HepG2 (cell line): ENCODE measurements around the gene LMAN1L. TPM values are rescaled to one million over a fixed set of nuclear protein-coding genes. Genes with fewer than 3 reads are reported as not detected.

Experiments
- ARHGAP35 ChIP-seq: sonication (generic); formaldehyde crosslinking; IDR thresholded peaks from 2 replicates; pipeline ENCODE4 v1.9.0; 2022; ENCODE audit warnings: mild to moderate bottlenecking, inconsistent platforms, moderate library complexity, missing genetic modification reagents, borderline replicate concordance
- BRD4 ChIP-seq: sonication (generic); formaldehyde crosslinking; IDR thresholded peaks from 2 replicates; pipeline ENCODE4 v1.4.0; 2020; ENCODE audit warnings: missing genetic modification reagents
- FLYWCH1 ChIP-seq: sonication (generic); formaldehyde crosslinking; IDR thresholded peaks from 2 replicates; pipeline ENCODE4 v1.8.1; 2023; ENCODE audit warnings: mild to moderate bottlenecking, missing genetic modification reagents
- FOXA3 ChIP-seq: IDR thresholded peaks from 2 replicates; pipeline ENCODE4 v1.6.1; 2016; ENCODE audit warnings: missing genetic modification reagents, missing compliant biosample characterization
- KAT7 ChIP-seq: IDR thresholded peaks from 2 replicates; pipeline ENCODE4 v1.6.1; 2018; ENCODE audit warnings: borderline replicate concordance, missing compliant biosample characterization
- KDM6A ChIP-seq: IDR thresholded peaks from 2 replicates; pipeline ENCODE4 v1.6.1; 2016; ENCODE audit warnings: low read depth
- MTF2 ChIP-seq: sonication (generic); formaldehyde crosslinking; IDR thresholded peaks from 2 replicates; pipeline ENCODE4 v1.5.0; 2020; ENCODE audit warnings: missing genetic modification reagents, borderline replicate concordance
- PAX8 ChIP-seq: sonication (generic); formaldehyde crosslinking; IDR thresholded peaks from 2 replicates; pipeline ENCODE4 v1.8.0; 2022; ENCODE audit warnings: mild to moderate bottlenecking, missing genetic modification reagents, borderline replicate concordance
- PHF21A ChIP-seq: sonication (generic); formaldehyde crosslinking; IDR thresholded peaks from 2 replicates; pipeline ENCODE4 v1.5.0; 2020; ENCODE audit warnings: mild to moderate bottlenecking, missing genetic modification reagents
- ZNF543 ChIP-seq: sonication (generic); formaldehyde crosslinking; IDR thresholded peaks from 2 replicates; pipeline ENCODE4 v1.4.0; 2020; ENCODE audit warnings: mild to moderate bottlenecking, missing genetic modification reagents
- polyA plus RNA-seq, 8 experiments: library from polyadenylated mRNA; depleted of rRNA in 3 of 8; stranded (reverse) in 7 of 8; unstranded in 1 of 8; fragments of >200 nt; fragmentation: Illumina TruSeq in 4 of 8; extraction: Trizol in 4 of 8; gene quantifications; 2 replicates each; pipeline versions ENCODE4 v1.2.1 to v1.2.3, GENCODE V29; 2011 to 2016; ENCODE audit warnings: low read depth in 4 of 8, missing spikeins in 1 of 8, mixed read lengths in 1 of 8; ENCODE audit not compliant: insufficient read depth in 1 of 8
- total RNA-seq, 5 experiments: library from RNA; depleted of rRNA; stranded (reverse); fragments of >200 nt; fragmentation: Illumina TruSeq; extraction: Trizol; gene quantifications; 2 replicates each; pipeline ENCODE4 v1.2.3, GENCODE V29; 2016; ENCODE audit warnings: low read depth in 1 of 5
- TF ChIP-seq, protein P1 (sequence below): sonication (generic); formaldehyde crosslinking; IDR thresholded peaks from 2 replicates; pipeline ENCODE4 v1.9.0; 2021; ENCODE audit warnings: missing genetic modification reagents, borderline replicate concordance
- TF ChIP-seq, protein P2 (sequence below): sonication (generic); formaldehyde crosslinking; IDR thresholded peaks from 2 replicates; pipeline ENCODE4 v1.8.1; 2022; ENCODE audit warnings: mild to moderate bottlenecking, missing genetic modification reagents
- TF ChIP-seq, protein P3 (sequence below): sonication (generic); formaldehyde crosslinking; IDR thresholded peaks from 2 replicates; pipeline ENCODE4 v1.5.0; 2020; ENCODE audit warnings: mild to moderate bottlenecking, low read depth, missing genetic modification reagents, borderline replicate concordance
- TF ChIP-seq, protein P4 (sequence below): sonication (generic); formaldehyde crosslinking; IDR thresholded peaks from one replicate; pipeline ENCODE4 v1.5.1; 2020; ENCODE audit warnings: mild to moderate bottlenecking, missing genetic modification reagents; ENCODE audit errors: not compliant biosample characterization
- TF ChIP-seq, protein P5 (sequence below): sonication (generic); formaldehyde crosslinking; IDR thresholded peaks from 2 replicates; pipeline ENCODE4 v1.5.0; 2020; ENCODE audit warnings: missing genetic modification reagents
- TF ChIP-seq, protein P6 (sequence below): sonication (generic); formaldehyde crosslinking; IDR thresholded peaks from 2 replicates; pipeline ENCODE4 v1.4.0; 2020; ENCODE audit warnings: low read depth, mild to moderate bottlenecking, missing genetic modification reagents

Gene LMAN1L
- total and polyA plus RNA-seq, 2 of the 13 experiments (the other 11 are each of a cell fraction or from before 2014, with no cell fraction given), result not detected

DNA sequence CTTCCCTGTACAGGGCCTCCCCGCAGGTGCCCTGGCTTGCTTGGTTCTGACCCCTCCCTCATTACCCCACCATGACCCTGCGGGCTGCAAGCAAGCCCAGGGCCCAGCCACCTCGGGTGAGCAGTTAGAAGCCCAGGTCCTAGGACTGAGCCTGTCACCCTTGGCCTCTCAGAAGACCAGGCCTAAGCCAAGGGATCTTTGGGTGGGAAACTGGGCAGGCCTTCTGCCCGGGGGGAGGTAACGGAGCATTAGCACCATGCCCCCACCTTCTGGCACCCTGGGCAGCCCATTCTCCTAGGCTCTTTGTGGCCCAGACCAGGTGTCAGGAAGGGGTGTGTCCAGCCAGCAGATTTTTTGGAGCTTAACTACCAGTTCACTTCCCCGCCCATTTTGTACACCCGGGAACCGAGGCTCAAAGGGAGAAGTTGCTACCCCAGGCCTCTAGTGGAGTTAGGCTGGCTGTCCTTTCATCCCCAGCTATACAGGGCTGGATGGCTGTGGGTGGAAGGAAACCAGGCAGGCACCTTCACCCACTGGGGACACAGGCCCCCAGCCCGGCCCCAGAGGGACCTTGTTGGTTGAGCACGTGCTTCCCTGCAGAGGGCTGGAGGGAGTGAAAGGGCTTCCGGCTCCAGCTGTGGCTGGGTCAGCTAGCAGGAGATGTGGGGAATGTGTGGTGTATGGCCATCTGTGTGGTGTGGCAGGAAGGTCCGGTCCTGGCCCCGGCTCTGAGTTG, 29.4 kb upstream of the LMAN1L start (continued):
- TF ChIP-seq, protein P1, sequence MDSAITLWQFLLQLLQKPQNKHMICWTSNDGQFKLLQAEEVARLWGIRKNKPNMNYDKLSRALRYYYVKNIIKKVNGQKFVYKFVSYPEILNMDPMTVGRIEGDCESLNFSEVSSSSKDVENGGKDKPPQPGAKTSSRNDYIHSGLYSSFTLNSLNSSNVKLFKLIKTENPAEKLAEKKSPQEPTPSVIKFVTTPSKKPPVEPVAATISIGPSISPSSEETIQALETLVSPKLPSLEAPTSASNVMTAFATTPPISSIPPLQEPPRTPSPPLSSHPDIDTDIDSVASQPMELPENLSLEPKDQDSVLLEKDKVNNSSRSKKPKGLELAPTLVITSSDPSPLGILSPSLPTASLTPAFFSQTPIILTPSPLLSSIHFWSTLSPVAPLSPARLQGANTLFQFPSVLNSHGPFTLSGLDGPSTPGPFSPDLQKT, result no peak
- TF ChIP-seq ZNF543 (0 out of 2 replicates have a peak, but pooled peaks have one; percentile 34), ARHGAP35 (CRISPR knock-in tag) (no peak), BRD4 (CRISPR knock-in tag) (no peak), MTF2 (CRISPR knock-in tag) (peak; percentile 59; the same call in 1 of the 2 replicates), PAX8 (CRISPR knock-in tag) (no peak), KDM6A (CRISPR knock-in tag) (no peak), PHF21A (no peak), KAT7 (CRISPR knock-in tag) (no peak), FOXA3 (CRISPR knock-in tag) (0 out of 2 replicates have a peak, but pooled peaks have one; percentile 4), FLYWCH1 (CRISPR knock-in tag) (no peak)
- TF ChIP-seq, protein P2, sequence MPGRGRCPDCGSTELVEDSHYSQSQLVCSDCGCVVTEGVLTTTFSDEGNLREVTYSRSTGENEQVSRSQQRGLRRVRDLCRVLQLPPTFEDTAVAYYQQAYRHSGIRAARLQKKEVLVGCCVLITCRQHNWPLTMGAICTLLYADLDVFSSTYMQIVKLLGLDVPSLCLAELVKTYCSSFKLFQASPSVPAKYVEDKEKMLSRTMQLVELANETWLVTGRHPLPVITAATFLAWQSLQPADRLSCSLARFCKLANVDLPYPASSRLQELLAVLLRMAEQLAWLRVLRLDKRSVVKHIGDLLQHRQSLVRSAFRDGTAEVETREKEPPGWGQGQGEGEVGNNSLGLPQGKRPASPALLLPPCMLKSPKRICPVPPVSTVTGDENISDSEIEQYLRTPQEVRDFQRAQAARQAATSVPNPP (CRISPR knock-in tag), result no peak
- TF ChIP-seq, protein P3, sequence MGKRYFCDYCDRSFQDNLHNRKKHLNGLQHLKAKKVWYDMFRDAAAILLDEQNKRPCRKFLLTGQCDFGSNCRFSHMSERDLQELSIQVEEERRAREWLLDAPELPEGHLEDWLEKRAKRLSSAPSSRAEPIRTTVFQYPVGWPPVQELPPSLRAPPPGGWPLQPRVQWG (CRISPR knock-in tag), result no peak
- TF ChIP-seq, protein P4, sequence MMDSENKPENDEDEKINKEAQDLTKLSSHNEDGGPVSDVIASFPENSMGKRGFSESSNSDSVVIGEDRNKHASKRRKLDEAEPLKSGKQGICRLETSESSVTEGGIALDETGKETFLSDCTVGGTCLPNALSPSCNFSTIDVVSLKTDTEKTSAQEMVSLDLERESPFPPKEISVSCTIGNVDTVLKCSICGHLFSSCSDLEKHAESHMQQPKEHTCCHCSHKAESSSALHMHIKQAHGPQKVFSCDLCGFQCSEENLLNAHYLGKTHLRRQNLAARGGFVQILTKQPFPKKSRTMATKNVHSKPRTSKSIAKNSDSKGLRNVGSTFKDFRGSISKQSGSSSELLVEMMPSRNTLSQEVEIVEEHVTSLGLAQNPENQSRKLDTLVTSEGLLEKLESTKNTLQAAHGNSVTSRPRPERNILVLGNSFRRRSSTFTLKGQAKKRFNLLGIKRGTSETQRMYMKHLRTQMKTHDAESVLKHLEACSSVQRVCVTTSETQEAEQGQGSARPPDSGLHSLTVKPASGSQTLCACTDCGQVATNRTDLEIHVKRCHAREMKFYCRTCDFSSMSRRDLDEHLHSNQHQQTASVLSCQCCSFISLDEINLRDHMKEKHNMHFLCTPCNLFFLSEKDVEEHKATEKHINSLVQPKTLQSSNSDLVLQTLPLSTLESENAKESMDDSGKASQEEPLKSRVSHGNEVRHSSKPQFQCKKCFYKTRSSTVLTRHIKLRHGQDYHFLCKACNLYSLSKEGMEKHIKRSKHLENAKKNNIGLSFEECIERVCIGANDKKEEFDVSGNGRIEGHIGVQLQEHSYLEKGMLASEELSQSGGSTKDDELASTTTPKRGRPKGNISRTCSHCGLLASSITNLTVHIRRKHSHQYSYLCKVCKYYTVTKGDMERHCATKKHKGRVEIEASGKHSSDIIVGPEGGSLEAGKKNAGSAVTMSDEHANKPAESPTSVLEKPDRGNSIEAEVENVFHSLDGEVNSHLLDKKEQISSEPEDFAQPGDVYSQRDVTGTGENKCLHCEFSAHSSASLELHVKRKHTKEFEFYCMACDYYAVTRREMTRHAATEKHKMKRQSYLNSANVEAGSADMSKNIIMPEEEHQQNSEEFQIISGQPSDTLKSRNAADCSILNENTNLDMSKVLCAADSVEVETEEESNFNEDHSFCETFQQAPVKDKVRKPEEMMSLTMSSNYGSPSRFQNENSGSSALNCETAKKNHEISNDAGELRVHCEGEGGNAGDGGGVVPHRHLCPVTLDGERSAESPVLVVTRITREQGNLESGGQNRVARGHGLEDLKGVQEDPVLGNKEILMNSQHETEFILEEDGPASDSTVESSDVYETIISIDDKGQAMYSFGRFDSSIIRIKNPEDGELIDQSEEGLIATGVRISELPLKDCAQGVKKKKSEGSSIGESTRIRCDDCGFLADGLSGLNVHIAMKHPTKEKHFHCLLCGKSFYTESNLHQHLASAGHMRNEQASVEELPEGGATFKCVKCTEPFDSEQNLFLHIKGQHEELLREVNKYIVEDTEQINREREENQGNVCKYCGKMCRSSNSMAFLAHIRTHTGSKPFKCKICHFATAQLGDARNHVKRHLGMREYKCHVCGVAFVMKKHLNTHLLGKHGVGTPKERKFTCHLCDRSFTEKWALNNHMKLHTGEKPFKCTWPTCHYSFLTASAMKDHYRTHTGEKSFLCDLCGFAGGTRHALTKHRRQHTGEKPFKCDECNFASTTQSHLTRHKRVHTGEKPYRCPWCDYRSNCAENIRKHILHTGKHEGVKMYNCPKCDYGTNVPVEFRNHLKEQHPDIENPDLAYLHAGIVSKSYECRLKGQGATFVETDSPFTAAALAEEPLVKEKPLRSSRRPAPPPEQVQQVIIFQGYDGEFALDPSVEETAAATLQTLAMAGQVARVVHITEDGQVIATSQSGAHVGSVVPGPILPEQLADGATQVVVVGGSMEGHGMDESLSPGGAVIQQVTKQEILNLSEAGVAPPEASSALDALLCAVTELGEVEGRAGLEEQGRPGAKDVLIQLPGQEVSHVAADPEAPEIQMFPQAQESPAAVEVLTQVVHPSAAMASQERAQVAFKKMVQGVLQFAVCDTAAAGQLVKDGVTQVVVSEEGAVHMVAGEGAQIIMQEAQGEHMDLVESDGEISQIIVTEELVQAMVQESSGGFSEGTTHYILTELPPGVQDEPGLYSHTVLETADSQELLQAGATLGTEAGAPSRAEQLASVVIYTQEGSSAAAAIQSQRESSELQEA (CRISPR knock-in tag), result peak; percentile 35
- TF ChIP-seq, protein P5, sequence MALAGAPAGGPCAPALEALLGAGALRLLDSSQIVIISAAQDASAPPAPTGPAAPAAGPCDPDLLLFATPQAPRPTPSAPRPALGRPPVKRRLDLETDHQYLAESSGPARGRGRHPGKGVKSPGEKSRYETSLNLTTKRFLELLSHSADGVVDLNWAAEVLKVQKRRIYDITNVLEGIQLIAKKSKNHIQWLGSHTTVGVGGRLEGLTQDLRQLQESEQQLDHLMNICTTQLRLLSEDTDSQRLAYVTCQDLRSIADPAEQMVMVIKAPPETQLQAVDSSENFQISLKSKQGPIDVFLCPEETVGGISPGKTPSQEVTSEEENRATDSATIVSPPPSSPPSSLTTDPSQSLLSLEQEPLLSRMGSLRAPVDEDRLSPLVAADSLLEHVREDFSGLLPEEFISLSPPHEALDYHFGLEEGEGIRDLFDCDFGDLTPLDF (CRISPR knock-in tag), result no peak
- TF ChIP-seq, protein P6, sequence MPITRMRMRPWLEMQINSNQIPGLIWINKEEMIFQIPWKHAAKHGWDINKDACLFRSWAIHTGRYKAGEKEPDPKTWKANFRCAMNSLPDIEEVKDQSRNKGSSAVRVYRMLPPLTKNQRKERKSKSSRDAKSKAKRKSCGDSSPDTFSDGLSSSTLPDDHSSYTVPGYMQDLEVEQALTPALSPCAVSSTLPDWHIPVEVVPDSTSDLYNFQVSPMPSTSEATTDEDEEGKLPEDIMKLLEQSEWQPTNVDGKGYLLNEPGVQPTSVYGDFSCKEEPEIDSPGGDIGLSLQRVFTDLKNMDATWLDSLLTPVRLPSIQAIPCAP (CRISPR knock-in tag), result no peak
